IMR-90 (cell line): Measurements from ENCODE around the gene LAMA2. TPM values are rescaled to one million over a fixed set of nuclear protein-coding genes. Genes with fewer than 3 reads are reported as not detected.

Experiments used
- ATAC-seq: fragments of 200-7000 bp; cut with Tn5 transposase; 2 replicates; pipeline ENCODE4 v1.9.1; 2020; ENCODE audit warnings: low read depth, mild to moderate bottlenecking, moderate library complexity
- BruUV-seq: library from RNA; stranded (reverse); fragments of 400-500 nt; replicated peaks from 2 replicates; lab custom pipeline; 2021; lab: Mats Ljungman, UMichigan
- CTCF ChIA-PET: fragments of 300-600 bp; formaldehyde crosslinking; extraction: SDS; loops from one replicate; lab custom pipeline; 2021; ENCODE audit warnings: antibody characterized with exemption; lab: Yijun Ruan, JAX
- POLR2A ChIA-PET: fragments of 300-600 bp; sonication (Branson Sonifier 250); formaldehyde crosslinking; loops from one replicate; lab custom pipeline; 2022; ENCODE audit warnings: antibody characterized with exemption; ENCODE audit not compliant: unreplicated experiment; lab: Charles Lee
- DNase-seq: peaks from one replicate; pipeline ENCODE4 v3.0.0; 2013
- H2AFZ ChIP-seq: replicated peaks from 2 replicates; pipeline ENCODE3; 2013; ENCODE audit warnings: low read length, mild to moderate bottlenecking; ENCODE audit not compliant: poor library complexity
- H2AK5ac ChIP-seq: 2 replicates; pipeline ENCODE4 v1.6.1; 2013; ENCODE audit warnings: low read depth, low read length, inconsistent platforms
- H2AK9ac ChIP-seq: replicated peaks from 2 replicates; pipeline ENCODE3; 2013; ENCODE audit warnings: mild to moderate bottlenecking, low read depth, low read length, moderate library complexity; ENCODE audit not compliant: poor library complexity
- H2BK120ac ChIP-seq: 2 replicates; pipeline ENCODE4 v1.6.1; 2013; ENCODE audit warnings: low read depth, low read length, inconsistent platforms
- H2BK15ac ChIP-seq: 3 replicates; pipeline ENCODE4 v1.6.1; 2013; ENCODE audit warnings: low read depth, low read length, inconsistent platforms
- H2BK20ac ChIP-seq: 2 replicates; pipeline ENCODE4 v1.6.1; 2013; ENCODE audit warnings: low read depth, mild to moderate bottlenecking, inconsistent platforms, low read length, moderate library complexity
- H2BK5ac ChIP-seq: 2 replicates; pipeline ENCODE4 v1.6.1; 2013; ENCODE audit warnings: mild to moderate bottlenecking, low read depth, low read length, inconsistent platforms; ENCODE audit not compliant: poor library complexity, severe bottlenecking
- H3K14ac ChIP-seq: replicated peaks from 2 replicates; pipeline ENCODE4 v1.6.1; 2013; ENCODE audit warnings: low read depth, low read length, inconsistent platforms
- H3K18ac ChIP-seq: 2 replicates; pipeline ENCODE4 v1.6.1; 2013; ENCODE audit warnings: low read depth, low read length, control low read depth
- H3K23ac ChIP-seq: 2 replicates; pipeline ENCODE4 v1.6.1; 2013; ENCODE audit warnings: low read depth, low read length, inconsistent platforms
- H3K27ac ChIP-seq: 2 replicates; pipeline ENCODE4 v1.5.1; 2013; ENCODE audit warnings: mild to moderate bottlenecking, control low read depth, low read length; ENCODE audit not compliant: insufficient read depth
- H3K27me3 ChIP-seq: 2 replicates; pipeline ENCODE4 v1.6.1; 2013; ENCODE audit warnings: low read length; ENCODE audit not compliant: control insufficient read depth, insufficient read depth
- H3K36me3 ChIP-seq: 2 replicates; pipeline ENCODE4 v1.6.1; 2013; ENCODE audit warnings: low read length, mixed read lengths; ENCODE audit not compliant: control insufficient read depth, insufficient read depth
- H3K4ac ChIP-seq: 2 replicates; pipeline ENCODE4 v1.6.1; 2013; ENCODE audit warnings: low read depth, low read length, inconsistent platforms
- H3K4me1 ChIP-seq: 2 replicates; pipeline ENCODE4 v1.6.1; 2013; ENCODE audit warnings: low read length, mixed read lengths; ENCODE audit not compliant: control insufficient read depth, insufficient read depth
- H3K4me2 ChIP-seq: 2 replicates; pipeline ENCODE4 v1.6.1; 2013; ENCODE audit warnings: low read depth, mild to moderate bottlenecking, control low read depth, low read length, moderate library complexity
- H3K4me3 ChIP-seq: 2 replicates; pipeline ENCODE4 v1.5.1; 2013; ENCODE audit warnings: low read depth, mild to moderate bottlenecking, control low read depth, low read length, moderate library complexity; ENCODE audit not compliant: insufficient read depth
- H3K56ac ChIP-seq: 2 replicates; pipeline ENCODE4 v1.6.1; 2013; ENCODE audit warnings: low read length, inconsistent platforms; ENCODE audit not compliant: insufficient read depth; ENCODE audit errors: extremely low read depth
- H3K79me1 ChIP-seq, 2 experiments: 2 replicates each; pipeline ENCODE4 v1.6.1; 2013; ENCODE audit warnings: low read length in 2 of 2, inconsistent platforms in 1 of 2, low read depth in 1 of 2
- H3K9ac ChIP-seq: 2 replicates; pipeline ENCODE4 v1.6.1; 2013; ENCODE audit warnings: low read depth, low read length, control low read depth
- H3K9me1 ChIP-seq: 2 replicates; pipeline ENCODE4 v1.6.1; 2013; ENCODE audit warnings: low read length, inconsistent platforms; ENCODE audit not compliant: insufficient read depth
- H3K9me3 ChIP-seq: 2 replicates; pipeline ENCODE4 v1.6.1; 2013; ENCODE audit warnings: low read length; ENCODE audit not compliant: control insufficient read depth, insufficient read depth
- H4K20me1 ChIP-seq: 2 replicates; pipeline ENCODE4 v1.6.1; 2013; ENCODE audit warnings: low read length, inconsistent platforms; ENCODE audit not compliant: insufficient read depth
- H4K5ac ChIP-seq: 2 replicates; pipeline ENCODE4 v1.6.1; 2013; ENCODE audit warnings: mild to moderate bottlenecking, low read depth, low read length, control low read depth
- H4K8ac ChIP-seq, 2 experiments: 2 replicates each; pipeline ENCODE4 v1.6.1; 2013; ENCODE audit warnings: low read depth in 2 of 2, low read length in 2 of 2, control low read depth in 1 of 2, inconsistent platforms in 1 of 2
- H4K91ac ChIP-seq: 2 replicates; pipeline ENCODE4 v1.6.1; 2013; ENCODE audit warnings: low read depth, low read length, inconsistent platforms; ENCODE audit not compliant: insufficient read depth
- BHLHE40 ChIP-seq: fragments of 150-350 bp; IDR thresholded peaks from 2 replicates; pipeline ENCODE4 v1.6.1; 2016; ENCODE audit warnings: mild to moderate bottlenecking, low read depth, low read length
- CEBPB ChIP-seq: IDR thresholded peaks from 2 replicates; pipeline ENCODE4 v1.6.1; 2012; ENCODE audit warnings: low read depth, low read length, improper control_type of control experiment
- CHD1 ChIP-seq: IDR thresholded peaks from 2 replicates; pipeline ENCODE4 v1.6.1; 2012; ENCODE audit warnings: low read depth, low read length, improper control_type of control experiment
- CTCF ChIP-seq: conservative IDR thresholded peaks from 2 replicates; pipeline ENCODE4 v1.5.1; 2012; ENCODE audit warnings: mild to moderate bottlenecking, low read depth, low read length, improper control_type of control experiment
- FOS ChIP-seq: fragments of 150-350 bp; IDR thresholded peaks from 2 replicates; pipeline ENCODE4 v1.6.1; 2016; ENCODE audit warnings: low read depth, low read length
- MAFK ChIP-seq: IDR thresholded peaks from 2 replicates; pipeline ENCODE4 v1.6.1; 2012; ENCODE audit warnings: low read depth, low read length, improper control_type of control experiment
- MAZ ChIP-seq: IDR thresholded peaks from 2 replicates; pipeline ENCODE4 v1.6.1; 2012; ENCODE audit warnings: low read depth, mild to moderate bottlenecking, low read length, improper control_type of control experiment, moderate library complexity, borderline replicate concordance
- MXI1 ChIP-seq: IDR thresholded peaks from 2 replicates; pipeline ENCODE4 v1.6.1; 2012; ENCODE audit warnings: low read depth, mild to moderate bottlenecking, low read length, moderate library complexity, borderline replicate concordance
- NFE2L2 ChIP-seq: fragments of 150-350 bp; IDR thresholded peaks from 2 replicates; pipeline ENCODE4 v1.6.1; 2016; ENCODE audit warnings: low read depth, mild to moderate bottlenecking, low read length
- POLR2A ChIP-seq: IDR thresholded peaks from 2 replicates; pipeline ENCODE4 v1.6.1; 2012; ENCODE audit warnings: mild to moderate bottlenecking, low read depth, low read length
- RAD21 ChIP-seq: IDR thresholded peaks from 2 replicates; pipeline ENCODE4 v1.6.1; 2012; ENCODE audit warnings: low read length, improper control_type of control experiment
- RCOR1 ChIP-seq: IDR thresholded peaks from 2 replicates; pipeline ENCODE4 v1.6.1; 2012; ENCODE audit warnings: mild to moderate bottlenecking, low read length, improper control_type of control experiment; ENCODE audit not compliant: insufficient replicate concordance
- RFX5 ChIP-seq: IDR thresholded peaks from 2 replicates; pipeline ENCODE4 v1.8.0; 2012; ENCODE audit warnings: low read depth, mild to moderate bottlenecking, low read length, moderate library complexity
- SMC3 ChIP-seq: fragments of 150-350 bp; IDR thresholded peaks from 2 replicates; pipeline ENCODE4 v1.6.1; 2016; ENCODE audit warnings: low read depth, mild to moderate bottlenecking, antibody characterized with exemption, low read length, moderate library complexity
- WGBS, 2 experiments: methylation state at CpG; one replicate each; pipeline versions ENCODE4 v1.1.5 to v1.1.7; 2013; ENCODE audit warnings: missing lambda C conversion rate in 2 of 2; ENCODE audit not compliant: insufficient read length in 1 of 2; ENCODE audit errors: extremely low coverage in 2 of 2; 5-methylcytosine and 5-hydroxymethylcytosine counted together
- dilution Hi-C: fragments of 300-500 bp; cut with HindIII; formaldehyde crosslinking; loops from one replicate; pipeline ENCODE4 v1.14.3; 2018; ENCODE audit warnings: low sequenced_read_pairs; ENCODE audit not compliant: unreplicated experiment
- in situ Hi-C: fragments of 300-500 bp; cut with MboI; formaldehyde crosslinking; loops from 3 replicates; pipeline ENCODE4 v1.14.3; 2019; ENCODE audit warnings: low sequenced_read_pairs, inconsistent platforms, mixed read lengths
- intact Hi-C: fragments of 100-400 bp; cut with micrococcal nuclease; formaldehyde crosslinking; loops from 2 replicates; pipeline ENCODE4 v1.10.0; 2022
- polyA plus RNA-seq, 3 experiments: library from polyadenylated mRNA; depleted of rRNA; stranded (reverse); fragments of >200 nt; gene quantifications; 2 replicates each; pipeline ENCODE4 v1.2.3, GENCODE V29; 2012; ENCODE audit warnings: low replicate concordance in 1 of 3
- total RNA-seq: library from RNA; depleted of rRNA; stranded (reverse); fragments of >200 nt; gene quantifications from 2 replicates; pipeline ENCODE4 v1.2.3, GENCODE V29; 2012
- TF ChIP-seq, protein P1 (sequence below): fragments of 150-350 bp; IDR thresholded peaks from 2 replicates; pipeline ENCODE4 v1.6.1; 2016; ENCODE audit warnings: low read depth, mild to moderate bottlenecking, low read length, moderate library complexity, borderline replicate concordance
- TF ChIP-seq, protein P2 (sequence below): fragments of 150-350 bp; IDR thresholded peaks from 2 replicates; pipeline ENCODE4 v1.6.1; 2017; ENCODE audit warnings: mild to moderate bottlenecking, antibody characterized with exemption, low read length, low read depth

The LAMA2 gene
- total and polyA plus RNA-seq, 2 of the 4 experiments (the other 2 are of a cell fraction), result 9.9 to 13.3 TPM

- no peak overlapping the region for H3K4me2 ChIP-seq
- no peak overlapping the region for H3K9ac ChIP-seq
- DNase-seq (no peak), ATAC-seq (no peak)
- dilution Hi-C loops (no loop called here), in situ Hi-C loops (no loop called here), intact Hi-C loops (loop anchor here (10.0 kb wide), 1 partner anchor 361 kb away; the partner anchor contains the start of gene PTPRK)
- H3K36me3 ChIP-seq, result no peaks in the 10 kb centered on the region
- no CpG with 5 or more reads among the region's 5 CpGs for WGBS, 2 experiments
- no peak overlapping the region for H4K8ac ChIP-seq
- H4K91ac ChIP-seq, result no peak overlapping the region
- H2BK20ac ChIP-seq, result no peak overlapping the region
- H2BK5ac ChIP-seq, result no peak overlapping the region
- H3K9me3 ChIP-seq, result no peaks in the 10 kb centered on the region
- H3K23ac ChIP-seq, result no peak overlapping the region
- H3K79me1 ChIP-seq, result no peaks in the 10 kb centered on the region
- H3K9me1 ChIP-seq, result no peaks in the 10 kb centered on the region; the same call in 1 of the 2 replicates
- no peak overlapping the region for H3K4ac ChIP-seq
- H2AFZ ChIP-seq, result no peak overlapping the region
- no peak overlapping the region for H3K14ac ChIP-seq
- no peak overlapping the region for H3K4me3 ChIP-seq
- H2AK9ac ChIP-seq, result no peak overlapping the region
- ChIA-PET POLR2A (no interaction called here), CTCF (no interaction called here)
- no TSS peak for BruUV-seq
- H2BK120ac ChIP-seq, result no peak overlapping the region
- H3K56ac ChIP-seq, result no peak overlapping the region
- H4K5ac ChIP-seq, result no peak overlapping the region
- no peaks in the 10 kb centered on the region for H4K20me1 ChIP-seq
- no peak overlapping the region for H3K18ac ChIP-seq
- H3K4me1 ChIP-seq, result peaks cover 2% of the 10 kb centered on the region
- no peak overlapping the region for H3K27ac ChIP-seq
- H2AK5ac ChIP-seq, result no peak overlapping the region
- no peaks in the 10 kb centered on the region for H3K27me3 ChIP-seq
- TF ChIP-seq BHLHE40, result no peak
- no peak for TF ChIP-seq SMC3
- no peak for TF ChIP-seq RAD21
- TF ChIP-seq RFX5, result no peak
- no peak for TF ChIP-seq NFE2L2
- no peak for TF ChIP-seq FOS
- TF ChIP-seq CEBPB, result no peak
- TF ChIP-seq MXI1, result no peak
- TF ChIP-seq, protein P1, sequence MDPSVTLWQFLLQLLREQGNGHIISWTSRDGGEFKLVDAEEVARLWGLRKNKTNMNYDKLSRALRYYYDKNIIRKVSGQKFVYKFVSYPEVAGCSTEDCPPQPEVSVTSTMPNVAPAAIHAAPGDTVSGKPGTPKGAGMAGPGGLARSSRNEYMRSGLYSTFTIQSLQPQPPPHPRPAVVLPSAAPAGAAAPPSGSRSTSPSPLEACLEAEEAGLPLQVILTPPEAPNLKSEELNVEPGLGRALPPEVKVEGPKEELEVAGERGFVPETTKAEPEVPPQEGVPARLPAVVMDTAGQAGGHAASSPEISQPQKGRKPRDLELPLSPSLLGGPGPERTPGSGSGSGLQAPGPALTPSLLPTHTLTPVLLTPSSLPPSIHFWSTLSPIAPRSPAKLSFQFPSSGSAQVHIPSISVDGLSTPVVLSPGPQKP, result no peak
- TF ChIP-seq, protein P2, sequence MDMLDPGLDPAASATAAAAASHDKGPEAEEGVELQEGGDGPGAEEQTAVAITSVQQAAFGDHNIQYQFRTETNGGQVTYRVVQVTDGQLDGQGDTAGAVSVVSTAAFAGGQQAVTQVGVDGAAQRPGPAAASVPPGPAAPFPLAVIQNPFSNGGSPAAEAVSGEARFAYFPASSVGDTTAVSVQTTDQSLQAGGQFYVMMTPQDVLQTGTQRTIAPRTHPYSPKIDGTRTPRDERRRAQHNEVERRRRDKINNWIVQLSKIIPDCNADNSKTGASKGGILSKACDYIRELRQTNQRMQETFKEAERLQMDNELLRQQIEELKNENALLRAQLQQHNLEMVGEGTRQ, result no peak
- TF ChIP-seq MAFK, result no peak
- no peak for TF ChIP-seq CTCF
- TF ChIP-seq CHD1, result no peak
- TF ChIP-seq POLR2A, result no peak
- no peak for TF ChIP-seq MAZ
- no peak for TF ChIP-seq RCOR1
- H2BK15ac ChIP-seq, result no peak overlapping the region
Observed at GRCh38 chr6:128885381-128885780, 2.4 kb downstream of the LAMA2 start.
